DND-41 (cell line): ENCODE results near the gene PADI4.

Source experiments
- ATAC-seq: fragments of 200-7000 bp; cut with Tn5 transposase; 3 replicates; pipeline ENCODE4 v1.9.1; 2021; ENCODE audit warnings: low read depth; ENCODE audit not compliant: insufficient read depth
- DNase-seq: peaks from one replicate; pipeline ENCODE4 v3.0.0-alpha.2; 2020
- H2AFZ ChIP-seq: 2 replicates; pipeline ENCODE4 v1.6.0; 2012; ENCODE audit warnings: low read depth, low read length
- H3K27ac ChIP-seq: 2 replicates; pipeline ENCODE4 v1.5.1; 2012; ENCODE audit warnings: low read length, inconsistent platforms
- H3K27me3 ChIP-seq: fragments of 200-600 bp; sonication (generic); 2 replicates; pipeline ENCODE4 v1.6.0; 2012; ENCODE audit warnings: low read length, mild to moderate bottlenecking, inconsistent platforms; ENCODE audit not compliant: insufficient read depth, poor library complexity
- H3K36me3 ChIP-seq: 2 replicates; pipeline ENCODE4 v1.5.1; 2012; ENCODE audit warnings: low read length, inconsistent platforms; ENCODE audit not compliant: insufficient read depth
- H3K4me1 ChIP-seq: 2 replicates; pipeline ENCODE4 v1.5.1; 2012; ENCODE audit warnings: mild to moderate bottlenecking, low read length; ENCODE audit not compliant: insufficient read depth
- H3K4me2 ChIP-seq: 2 replicates; pipeline ENCODE4 v1.6.0; 2012; ENCODE audit warnings: mild to moderate bottlenecking, moderate library complexity, low read length, inconsistent platforms; ENCODE audit not compliant: insufficient read depth
- H3K4me3 ChIP-seq, 2 experiments: fragments of 200-600 bp in 1 of 2; shearing (Covaris generic) in 1 of 2; 2 replicates each; pipeline ENCODE4 v1.5.1; 2012 to 2016; ENCODE audit warnings: inconsistent platforms in 2 of 2, low read length in 2 of 2, mild to moderate bottlenecking in 2 of 2, low read depth in 1 of 2, moderate library complexity in 1 of 2
- H3K79me2 ChIP-seq: 2 replicates; pipeline ENCODE4 v1.6.0; 2012; ENCODE audit warnings: low read length, inconsistent platforms; ENCODE audit not compliant: insufficient read depth
- H3K9ac ChIP-seq: 2 replicates; pipeline ENCODE4 v1.6.0; 2012; ENCODE audit warnings: low read depth, mild to moderate bottlenecking, inconsistent platforms, low read length, moderate library complexity
- H3K9me3 ChIP-seq: 2 replicates; pipeline ENCODE4 v1.5.1; 2012; ENCODE audit warnings: low read length, moderate library complexity, mild to moderate bottlenecking, inconsistent platforms; ENCODE audit not compliant: insufficient read depth, severe bottlenecking
- H4K20me1 ChIP-seq: 2 replicates; pipeline ENCODE4 v1.6.0; 2012; ENCODE audit warnings: low read length; ENCODE audit not compliant: insufficient read depth
- EZH2 ChIP-seq: IDR thresholded peaks from 3 replicates; pipeline ENCODE4 v1.6.1; 2012; ENCODE audit warnings: borderline replicate concordance, low read depth, mild to moderate bottlenecking, moderate library complexity, low read length, inconsistent platforms; ENCODE audit not compliant: severe bottlenecking
- TF ChIP-seq, protein P1 (sequence below): IDR thresholded peaks from 2 replicates; pipeline ENCODE4 v1.5.1; 2012; ENCODE audit warnings: borderline replicate concordance, low read length, moderate library complexity, mild to moderate bottlenecking; ENCODE audit not compliant: poor library complexity, severe bottlenecking; ENCODE audit errors: extremely low read depth

PADI4 gene

GRCh38 chr1:17350928-17351446 lies 43.0 kb downstream of the PADI4 start:
- no peaks in the 10 kb centered on the region for H4K20me1 ChIP-seq
- ATAC-seq (no peak), DNase-seq (no peak)
- no peak overlapping the region for H3K4me3 ChIP-seq
- no peaks in the 10 kb centered on the region for H3K27me3 ChIP-seq
- H3K4me1 ChIP-seq = no peaks in the 10 kb centered on the region
- no peak overlapping the region for H3K9ac ChIP-seq
- H3K4me2 ChIP-seq = no peak overlapping the region
- no peaks in the 10 kb centered on the region for H3K9me3 ChIP-seq
- H3K79me2 ChIP-seq = no peaks in the 10 kb centered on the region
- H2AFZ ChIP-seq = no peak overlapping the region
- TF ChIP-seq EZH2 = no peak
- TF ChIP-seq, protein P1, sequence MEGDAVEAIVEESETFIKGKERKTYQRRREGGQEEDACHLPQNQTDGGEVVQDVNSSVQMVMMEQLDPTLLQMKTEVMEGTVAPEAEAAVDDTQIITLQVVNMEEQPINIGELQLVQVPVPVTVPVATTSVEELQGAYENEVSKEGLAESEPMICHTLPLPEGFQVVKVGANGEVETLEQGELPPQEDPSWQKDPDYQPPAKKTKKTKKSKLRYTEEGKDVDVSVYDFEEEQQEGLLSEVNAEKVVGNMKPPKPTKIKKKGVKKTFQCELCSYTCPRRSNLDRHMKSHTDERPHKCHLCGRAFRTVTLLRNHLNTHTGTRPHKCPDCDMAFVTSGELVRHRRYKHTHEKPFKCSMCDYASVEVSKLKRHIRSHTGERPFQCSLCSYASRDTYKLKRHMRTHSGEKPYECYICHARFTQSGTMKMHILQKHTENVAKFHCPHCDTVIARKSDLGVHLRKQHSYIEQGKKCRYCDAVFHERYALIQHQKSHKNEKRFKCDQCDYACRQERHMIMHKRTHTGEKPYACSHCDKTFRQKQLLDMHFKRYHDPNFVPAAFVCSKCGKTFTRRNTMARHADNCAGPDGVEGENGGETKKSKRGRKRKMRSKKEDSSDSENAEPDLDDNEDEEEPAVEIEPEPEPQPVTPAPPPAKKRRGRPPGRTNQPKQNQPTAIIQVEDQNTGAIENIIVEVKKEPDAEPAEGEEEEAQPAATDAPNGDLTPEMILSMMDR = no peak
- H3K27ac ChIP-seq = no peak overlapping the region
- H3K36me3 ChIP-seq = no peaks in the 10 kb centered on the region

- Histone ChIP-seq H3K36me3 (no peaks in the 10 kb centered on the region), H3K9ac (no peak overlapping the region), H3K27ac (no peak overlapping the region), H3K4me1 (no peaks in the 10 kb centered on the region), H4K20me1 (no peaks in the 10 kb centered on the region), H3K4me2 (no peak overlapping the region), H3K27me3 (no peaks in the 10 kb centered on the region), H3K79me2 (no peaks in the 10 kb centered on the region), H3K9me3 (no peaks in the 10 kb centered on the region), H3K4me3 (no peak overlapping the region), H2AFZ (no peak overlapping the region)
- TF ChIP-seq, protein P1 = no peak
- TF ChIP-seq EZH2 = no peak
- ATAC-seq = no peak
- DNase-seq = no peak
Measured at GRCh38 chr1:17351598-17352324, 43.8 kb downstream of the PADI4 start.

- DNase-seq (no peak), ATAC-seq (no peak)
- TF ChIP-seq, protein P1 = no peak
- no peak for TF ChIP-seq EZH2
- no peaks in the 10 kb centered on the region for H3K9me3 ChIP-seq
- H4K20me1 ChIP-seq = no peaks in the 10 kb centered on the region
- no peaks in the 10 kb centered on the region for H3K79me2 ChIP-seq
- no peaks in the 10 kb centered on the region for H3K27me3 ChIP-seq
- H3K4me3 ChIP-seq = no peak overlapping the region
- no peaks in the 10 kb centered on the region for H3K36me3 ChIP-seq
- H3K27ac ChIP-seq = no peak overlapping the region
- no peak overlapping the region for H2AFZ ChIP-seq
- no peak overlapping the region for H3K9ac ChIP-seq
- H3K4me2 ChIP-seq = no peak overlapping the region
- no peaks in the 10 kb centered on the region for H3K4me1 ChIP-seq
Measured at GRCh38 chr1:17352419-17352909, 44.5 kb downstream of the PADI4 start.
